ENCODE data around the gene ITPR2.

DNA sequence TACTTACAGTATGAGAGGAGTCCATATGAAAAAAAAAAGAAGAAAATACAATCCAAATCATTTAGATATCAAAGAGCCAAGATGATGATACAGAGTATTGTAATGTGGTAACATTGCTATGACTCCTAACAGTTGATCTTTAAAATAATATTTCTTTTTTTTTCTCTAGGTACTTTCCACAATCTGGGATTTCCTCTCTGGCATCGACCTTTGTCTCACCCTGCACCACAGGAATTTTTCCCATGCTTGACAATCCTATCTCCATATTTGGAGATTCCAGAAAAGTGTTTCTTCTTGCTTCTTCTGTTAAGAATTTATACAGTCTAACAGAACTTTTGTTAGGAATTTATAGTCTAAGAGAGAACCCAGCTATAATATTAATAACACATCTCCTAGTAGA lies 184.4 kb downstream of the ITPR2 start:
- TF ChIP-seq JUND (IDR thresholded peaks at IDR 0.05), result peak; percentile 46; the same call in 1 of the 2 replicates
- no peak for TF ChIP-seq CTCF (IDR thresholded peaks at IDR 0.05)
- TF ChIP-seq TAF1 (IDR thresholded peaks at IDR 0.05; ENCODE audit: borderline replicate concordance, low read depth, low read length), result no peak
- no peak for TF ChIP-seq CHD2 (IDR thresholded peaks at IDR 0.05; ENCODE audit: low read length, partially characterized antibody)
- peak; percentile 28; the same call in 1 of the 2 replicates for TF ChIP-seq PBX3 (IDR thresholded peaks at IDR 0.05)
- TF ChIP-seq EP300 (IDR thresholded peaks at IDR 0.05; ENCODE audit: borderline replicate concordance in 1 of 2, low read depth in 1 of 2, low read length in 1 of 2), result peak in 1 of 2 experiments; percentile 62; a peak in 2 of 4 replicates
- no peak for TF ChIP-seq FOXM1 (IDR thresholded peaks at IDR 0.05; ENCODE audit: low read depth)
- peak; percentile 78 for TF ChIP-seq TEAD4 (IDR thresholded peaks at IDR 0.05; ENCODE audit: borderline replicate concordance, insufficient read depth)
- 0 out of 2 replicates have a peak, but pooled peaks have one; percentile 21 for TF ChIP-seq POLR2AphosphoS5 (IDR thresholded peaks at IDR 0.05; ENCODE audit: low read depth, low read length)
- no peak for TF ChIP-seq SIN3A (IDR thresholded peaks at IDR 0.05; ENCODE audit: borderline replicate concordance, low read depth, low read length)
- no peak for TF ChIP-seq SMC3 (IDR thresholded peaks at IDR 0.05; ENCODE audit: low read depth, low read length)
- TF ChIP-seq, protein P1, sequence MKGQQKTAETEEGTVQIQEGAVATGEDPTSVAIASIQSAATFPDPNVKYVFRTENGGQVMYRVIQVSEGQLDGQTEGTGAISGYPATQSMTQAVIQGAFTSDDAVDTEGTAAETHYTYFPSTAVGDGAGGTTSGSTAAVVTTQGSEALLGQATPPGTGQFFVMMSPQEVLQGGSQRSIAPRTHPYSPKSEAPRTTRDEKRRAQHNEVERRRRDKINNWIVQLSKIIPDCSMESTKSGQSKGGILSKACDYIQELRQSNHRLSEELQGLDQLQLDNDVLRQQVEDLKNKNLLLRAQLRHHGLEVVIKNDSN (IDR thresholded peaks at IDR 0.05; ENCODE audit: borderline replicate concordance, low read depth), result no peak
- no peak for TF ChIP-seq EZH2phosphoT487 (IDR thresholded peaks at IDR 0.05; ENCODE audit: borderline replicate concordance, low read depth)
